Astrocyte (in vitro differentiated cells and primary cell): ENCODE results near the gene YWHAE.

Experiments used
- CTCF ChIP-seq: IDR thresholded peaks from 2 replicates; pipeline ENCODE4 v1.5.1; 2011; ENCODE audit warnings: low read depth, mild to moderate bottlenecking, inconsistent platforms, low read length, moderate library complexity; ENCODE audit not compliant: insufficient read depth
- EZH2 ChIP-seq: IDR thresholded peaks from 2 replicates; pipeline ENCODE4 v1.6.1; 2012; ENCODE audit warnings: mild to moderate bottlenecking, low read length, inconsistent platforms; ENCODE audit not compliant: insufficient read depth

DNA sequence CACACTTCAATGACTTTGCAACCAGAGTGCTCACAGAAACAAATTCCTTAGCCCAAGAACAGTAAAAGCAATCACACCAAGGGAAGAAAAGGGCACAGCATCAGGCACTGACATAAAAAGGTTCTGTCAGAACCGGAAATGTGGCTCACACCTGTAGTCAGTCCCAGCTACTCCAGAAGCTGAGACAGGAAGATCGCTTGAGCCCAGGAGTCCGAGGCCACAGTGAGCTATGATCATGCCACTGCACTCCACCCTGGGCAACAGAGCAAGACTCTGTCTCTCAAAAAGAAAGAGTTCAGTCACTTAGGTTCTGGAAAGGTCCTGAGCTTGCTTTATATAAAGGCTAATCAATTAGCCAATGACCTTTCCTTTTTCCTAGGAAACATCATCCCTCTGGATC is 22.7 kb downstream of the YWHAE start:
- TF ChIP-seq CTCF = no peak
- TF ChIP-seq EZH2 = no peak
